HG03108 (cell line): ENCODE measurements around the gene FHIT.
"Not testable (repeated sequence)": the region's sequence is repeated elsewhere in the genome, so short reads cannot be mapped to it uniquely, and the experiment has no call there.

ENCODE experiments used
- ATAC-seq: cut with Tn5 transposase; IDR thresholded peaks from one replicate; pipeline ENCODE4 v1.9.1; 2021; ENCODE audit warnings: moderate library complexity; ENCODE audit not compliant: unreplicated experiment

The FHIT gene

DNA sequence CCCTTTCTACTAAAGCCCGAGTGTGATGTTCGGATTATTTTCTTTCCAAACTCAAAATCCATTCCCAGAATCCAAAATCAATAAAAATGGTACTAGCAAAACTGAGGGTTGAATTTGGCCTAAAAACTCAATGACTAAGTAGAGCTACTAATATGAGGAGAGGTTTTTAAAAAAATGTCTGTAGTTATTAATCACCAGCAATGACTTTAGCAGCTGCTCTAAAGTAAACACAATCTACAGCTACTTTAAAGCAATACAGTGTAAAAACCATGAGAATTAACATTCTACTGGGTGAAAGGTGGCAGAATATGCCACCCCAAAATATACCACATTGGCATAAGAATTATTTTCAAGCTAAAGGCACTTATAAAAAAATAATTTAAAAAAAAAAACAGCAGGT, 23.5 kb downstream of the FHIT start:
- no peak for ATAC-seq

DNA sequence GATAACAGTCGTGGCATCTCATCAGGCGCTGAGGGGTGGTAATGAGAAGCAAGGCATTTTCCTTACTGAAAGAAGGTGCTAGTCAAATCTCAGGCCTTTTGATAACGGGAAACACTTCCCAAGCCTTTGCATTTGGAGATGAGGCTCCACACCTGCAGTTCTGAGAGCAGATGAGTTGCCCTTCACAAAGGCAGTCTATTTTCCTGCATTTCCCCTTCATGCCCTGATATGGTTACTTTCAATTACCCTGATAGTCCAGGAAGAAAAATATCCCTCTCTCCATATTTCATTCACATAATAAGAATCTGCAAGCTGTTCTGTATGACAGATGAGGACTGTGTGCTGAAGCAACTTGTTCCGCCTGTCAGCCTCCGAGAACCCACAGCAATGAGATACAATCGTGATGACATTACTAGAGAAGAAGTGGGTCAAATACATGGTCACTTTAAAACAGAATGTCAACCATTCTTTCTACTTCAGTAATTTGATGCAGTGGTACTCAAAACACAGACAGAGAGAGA, 25.0 kb downstream of the FHIT start:
- no peak for ATAC-seq

DNA sequence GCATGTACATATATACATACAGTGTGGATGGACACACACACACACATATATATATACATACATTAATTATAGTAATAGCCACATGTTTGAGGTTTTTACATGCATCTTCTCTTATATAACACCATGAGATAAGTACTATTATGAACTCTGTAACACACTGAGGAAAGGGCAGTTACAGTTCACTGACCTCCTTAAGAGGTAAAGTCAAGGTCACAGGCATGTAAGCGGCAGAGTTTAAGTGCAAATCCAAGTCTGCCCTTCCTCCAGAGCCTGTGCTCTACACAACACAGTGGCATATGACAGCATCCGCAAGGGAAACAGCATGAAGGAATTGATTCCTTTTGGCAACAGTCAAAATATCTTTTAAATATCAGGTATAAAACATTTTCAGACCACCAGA, 26.4 kb downstream of the FHIT start:
- ATAC-seq: no peak

DNA sequence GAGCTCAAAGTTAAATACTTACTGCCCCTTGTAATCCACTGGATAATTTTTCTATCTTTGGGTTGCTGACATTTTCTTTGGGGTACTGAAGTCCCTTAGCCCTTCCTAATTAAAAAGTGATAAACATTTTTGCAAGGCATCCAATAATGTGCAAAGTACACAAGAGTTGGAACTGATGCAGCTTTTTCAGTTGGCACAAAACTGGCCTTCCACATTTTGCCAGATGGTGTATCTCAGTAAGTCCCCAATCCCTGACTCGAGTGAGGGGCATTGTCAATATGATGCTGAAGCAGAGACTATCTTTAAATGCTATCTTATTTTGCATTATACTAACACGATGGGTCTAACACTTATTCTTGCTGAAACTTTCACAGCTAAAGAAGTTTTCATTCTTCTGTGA, 27.8 kb downstream of the FHIT start:
- no peak for ATAC-seq

DNA sequence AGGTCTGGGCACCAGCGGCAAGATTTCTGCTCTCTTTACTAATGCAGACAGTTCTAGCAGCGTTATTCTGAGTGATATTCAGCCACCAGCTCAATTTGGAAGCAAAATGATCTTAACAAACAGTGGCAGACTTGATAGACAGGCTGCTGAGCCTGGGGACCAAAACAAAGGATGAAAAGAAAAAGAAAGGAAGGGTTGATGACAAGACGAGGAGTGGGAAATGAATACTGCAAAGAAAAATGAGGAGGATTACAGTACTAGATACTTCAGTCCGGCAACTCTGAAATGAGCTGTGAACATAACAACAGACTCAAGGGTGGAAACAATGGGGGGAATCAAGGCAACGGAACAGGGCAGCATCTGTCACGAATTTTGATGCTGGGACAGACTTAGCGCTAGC, 28.8 kb downstream of the FHIT start:
- no peak for ATAC-seq

DNA sequence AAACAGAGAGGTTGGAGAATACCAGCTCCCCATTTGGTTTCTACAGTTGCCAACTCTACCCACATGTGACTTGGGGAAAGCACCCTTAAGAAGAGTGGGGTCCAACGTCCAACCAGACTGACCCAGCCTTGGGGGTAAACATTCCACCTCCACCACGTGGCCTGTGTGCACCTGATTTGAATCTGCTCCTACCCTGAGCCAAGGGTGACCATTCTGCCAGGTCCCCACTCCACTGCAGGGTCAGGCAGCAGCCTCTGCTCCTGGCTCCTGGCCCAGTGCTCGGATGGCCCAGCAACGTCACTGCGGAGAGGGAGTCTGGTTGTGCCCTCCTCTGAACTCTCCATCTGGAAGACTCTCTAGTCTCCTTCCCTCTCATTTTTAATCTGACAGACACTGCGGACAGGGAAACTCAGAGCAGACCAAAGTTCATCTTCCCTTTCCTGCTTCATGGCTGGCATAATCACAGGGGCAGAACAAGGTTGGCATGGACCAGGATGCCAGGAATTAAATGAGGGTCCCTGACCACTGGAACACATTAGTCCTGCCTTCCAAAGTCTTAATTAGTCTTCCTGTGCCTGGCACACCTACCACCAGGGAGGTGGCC, 29.4 kb downstream of the FHIT start:
- no peak for ATAC-seq

DNA sequence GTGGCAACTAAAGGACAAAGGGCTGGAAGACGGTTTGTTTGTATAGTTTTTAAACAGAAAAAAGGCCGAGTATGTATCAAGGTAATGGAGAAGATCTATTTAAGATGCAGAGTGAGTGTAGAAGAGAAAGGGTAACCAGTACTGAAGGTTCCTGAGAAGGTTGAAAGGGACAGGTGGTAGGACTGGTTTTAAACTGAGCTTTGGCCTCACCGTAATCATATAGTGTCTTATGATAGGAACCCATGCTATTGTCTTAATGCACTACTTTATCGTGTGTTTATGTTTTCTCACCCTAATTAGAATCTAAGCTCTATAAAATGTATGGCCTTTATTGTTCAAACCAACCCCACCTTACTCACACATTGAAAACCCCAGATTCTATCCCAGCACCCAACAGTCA, 32.7 kb downstream of the FHIT start:
- no peak for ATAC-seq

DNA sequence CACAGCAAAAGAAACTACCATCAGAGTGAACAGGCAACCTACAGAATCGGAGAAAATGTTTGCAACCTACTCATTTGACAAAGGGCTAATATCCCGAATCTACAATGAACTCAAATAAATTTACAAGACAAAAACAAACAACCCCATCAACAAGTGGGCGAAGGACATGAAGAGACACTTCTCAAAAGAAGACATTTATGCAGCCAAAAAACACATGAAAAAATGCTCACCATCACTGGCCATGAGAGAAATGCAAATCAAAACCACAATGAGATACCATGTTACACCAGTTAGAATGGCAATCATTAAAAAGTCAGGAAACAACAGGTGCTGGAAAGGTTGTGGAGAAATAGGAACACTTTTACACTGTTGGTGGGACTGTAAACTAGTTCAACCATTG, 35.1 kb downstream of the FHIT start:
- ATAC-seq: not testable (repeated sequence)

DNA sequence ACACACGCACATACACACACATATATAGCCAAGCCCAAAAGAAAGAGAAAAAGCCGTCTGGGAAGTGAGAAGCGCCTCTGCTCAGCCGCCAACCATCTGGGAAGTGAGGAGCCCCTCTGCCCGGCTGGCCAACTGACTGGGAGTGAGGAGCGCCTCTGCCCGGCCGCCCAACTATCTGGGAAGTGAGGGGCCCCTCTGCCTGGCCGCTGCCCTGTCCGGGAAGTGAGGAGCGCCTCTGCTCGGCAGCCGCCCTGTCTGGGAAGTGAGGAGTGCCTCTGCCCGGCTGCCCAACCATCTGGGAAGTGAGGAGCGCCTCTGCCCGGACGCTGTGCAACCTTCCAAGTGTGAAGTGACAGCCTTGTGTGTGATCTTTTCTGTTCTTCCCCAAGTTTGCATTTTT, 49.2 kb downstream of the FHIT start:
- no peak for ATAC-seq

DNA sequence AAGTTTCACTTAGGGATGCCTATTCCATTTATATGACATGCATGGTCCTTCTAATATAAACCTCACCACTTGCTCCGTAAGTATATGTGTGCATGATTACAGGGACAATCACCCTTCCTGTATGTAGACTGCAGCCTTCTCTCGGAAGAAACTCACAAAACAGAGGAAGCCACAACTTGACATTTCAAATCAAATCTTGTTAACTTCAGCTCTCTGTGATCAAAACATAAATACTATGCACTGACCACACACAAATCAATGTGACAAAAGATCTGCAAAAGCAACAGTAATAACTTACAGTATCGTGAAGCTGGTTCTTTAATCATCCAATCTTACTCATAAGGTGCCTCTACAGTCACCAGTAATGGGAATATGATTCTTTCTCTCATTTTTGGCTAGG, 50.2 kb downstream of the FHIT start:
- ATAC-seq: no peak

DNA sequence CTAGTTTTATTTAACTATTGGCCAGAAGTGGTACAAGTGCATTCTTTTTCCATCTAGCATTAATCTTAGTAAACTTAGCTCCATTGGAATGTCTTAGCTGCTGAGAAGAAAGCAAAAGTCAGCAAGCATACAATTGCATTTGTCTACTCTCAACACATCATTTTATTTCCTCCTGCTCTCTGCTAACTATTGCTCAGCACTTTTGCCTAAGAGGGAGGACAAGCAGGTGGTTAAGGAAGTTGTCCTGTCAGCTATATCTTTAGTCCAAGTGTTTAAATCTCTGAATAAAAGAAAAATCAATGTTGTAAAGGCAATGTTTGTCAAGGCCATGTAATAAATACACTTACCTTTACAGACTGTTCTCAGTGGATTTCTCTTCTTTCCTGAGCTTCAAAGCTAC, 51.0 kb downstream of the FHIT start:
- no peak for ATAC-seq

DNA sequence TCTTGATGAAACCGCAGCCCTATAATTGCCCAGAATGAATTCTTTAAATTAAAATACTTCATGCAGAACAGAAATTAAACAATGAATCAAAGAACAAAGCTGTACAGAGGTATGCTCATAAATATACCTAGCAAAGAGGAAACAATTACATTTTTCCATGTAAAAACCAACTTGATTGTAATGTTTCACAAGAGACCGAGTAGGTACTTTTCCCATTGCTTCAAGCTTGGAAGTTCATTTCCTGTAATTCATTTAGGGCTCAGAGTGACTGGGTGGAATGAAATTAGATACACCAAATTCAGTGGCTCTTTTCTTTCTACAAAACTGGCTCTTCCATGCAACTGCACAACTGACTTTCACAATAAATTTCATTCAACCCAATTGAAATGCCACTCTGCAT, 51.4 kb downstream of the FHIT start:
- no peak for ATAC-seq

DNA sequence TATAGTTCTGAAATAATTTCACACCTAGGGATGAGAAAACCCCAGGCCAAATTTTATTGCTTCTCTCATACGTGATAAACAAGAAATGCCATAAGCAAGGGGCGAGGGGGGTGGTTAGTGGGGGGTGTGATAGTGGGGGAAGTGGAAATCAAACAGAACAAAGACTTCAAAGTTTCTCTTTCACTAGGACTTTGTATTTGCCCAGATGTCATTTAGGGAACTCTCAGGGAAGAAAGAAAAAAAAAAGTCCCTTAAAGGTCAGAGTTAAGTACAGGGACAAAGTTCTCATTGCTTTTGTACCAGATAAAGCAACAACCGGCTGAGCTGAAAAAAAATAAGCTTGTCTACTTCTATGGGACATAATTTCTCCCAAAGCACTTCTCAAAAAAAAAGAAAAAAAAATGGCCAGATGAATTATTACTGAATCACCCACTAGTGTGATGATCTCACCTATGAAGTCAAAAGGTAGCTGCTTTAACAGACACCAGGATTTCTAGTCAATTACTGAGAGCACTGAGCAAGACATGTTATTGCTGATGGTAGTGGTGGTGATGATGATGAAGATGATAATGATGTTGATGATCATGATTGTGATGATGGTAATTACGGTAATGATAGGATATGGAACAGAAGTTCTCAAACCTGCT, 56.2 kb downstream of the FHIT start:
- no peak for ATAC-seq

DNA sequence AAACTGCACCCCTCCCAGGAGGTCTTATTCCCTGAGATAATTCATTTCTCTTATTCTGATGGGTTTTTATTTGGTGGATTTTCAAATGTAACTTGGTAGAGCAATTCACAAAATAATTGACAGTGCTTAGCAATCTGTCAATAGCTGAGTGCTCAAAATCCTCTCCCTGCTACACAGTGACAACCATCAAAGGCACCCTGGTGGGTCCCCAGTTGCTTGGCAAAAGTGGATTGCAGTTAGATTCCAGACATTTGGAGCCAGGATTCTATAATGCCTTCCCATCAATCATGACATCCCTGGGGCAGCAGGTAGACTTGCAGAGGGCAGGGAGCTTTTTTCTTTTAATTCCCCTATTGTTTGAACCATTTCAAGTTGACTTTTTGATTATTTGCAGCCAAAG, 59.0 kb downstream of the FHIT start:
- ATAC-seq: no peak

DNA sequence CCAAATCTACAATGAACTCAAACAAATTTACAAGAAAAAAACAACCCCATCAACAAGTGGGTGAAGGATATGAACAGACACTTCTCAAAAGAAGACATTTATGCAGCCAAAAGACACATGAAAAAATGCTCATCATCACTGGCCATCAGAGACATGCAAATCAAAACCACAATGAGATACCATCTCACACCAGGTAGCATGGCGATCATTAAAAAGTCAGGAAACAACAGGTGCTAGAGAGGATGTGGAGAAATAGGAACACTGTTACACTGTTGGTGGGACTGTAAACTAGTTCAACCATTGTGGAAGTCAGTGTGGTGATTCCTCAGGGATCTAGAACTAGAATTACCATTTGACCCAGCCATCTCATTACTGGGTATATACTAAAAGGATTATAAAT, 61.0 kb downstream of the FHIT start:
- ATAC-seq: not testable (repeated sequence)

DNA sequence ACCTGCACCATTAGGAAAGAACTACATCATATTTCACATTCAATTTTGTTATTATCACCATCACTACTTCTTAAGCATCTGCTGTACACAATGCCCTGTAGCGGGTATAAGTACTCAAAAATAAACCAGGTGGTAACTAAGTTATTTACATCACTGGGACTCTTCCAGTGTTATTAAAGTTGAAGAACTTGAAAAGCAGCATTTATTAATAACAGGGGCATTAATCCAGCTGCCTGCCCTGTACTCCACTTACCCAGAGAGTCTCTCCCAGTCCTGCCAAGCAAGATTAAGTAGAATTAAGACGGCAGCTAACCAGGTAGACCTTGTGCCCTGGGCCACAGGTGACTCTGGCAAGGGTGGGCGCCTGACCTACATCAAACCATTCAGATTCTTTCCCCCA, 65.2 kb downstream of the FHIT start:
- ATAC-seq: no peak

DNA sequence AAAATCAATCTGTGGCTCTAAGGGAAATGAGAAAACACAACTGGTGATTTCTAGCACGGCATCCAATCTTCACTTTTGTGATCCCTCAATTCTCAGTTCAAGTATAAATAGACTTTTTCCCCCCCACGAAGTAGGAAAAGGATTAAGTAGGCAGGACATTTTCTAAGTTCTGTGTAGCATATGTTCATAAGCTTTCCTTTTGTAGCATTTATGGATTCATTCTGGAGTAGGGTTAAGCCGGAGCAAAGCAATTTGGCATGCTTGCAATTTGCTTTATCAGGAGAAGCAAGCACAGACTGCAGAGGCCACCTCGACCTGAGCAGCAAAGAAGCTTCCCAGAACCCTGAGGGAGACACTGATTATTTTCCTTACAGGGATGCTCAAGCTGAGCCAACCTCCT, 66.3 kb downstream of the FHIT start:
- no peak for ATAC-seq

DNA sequence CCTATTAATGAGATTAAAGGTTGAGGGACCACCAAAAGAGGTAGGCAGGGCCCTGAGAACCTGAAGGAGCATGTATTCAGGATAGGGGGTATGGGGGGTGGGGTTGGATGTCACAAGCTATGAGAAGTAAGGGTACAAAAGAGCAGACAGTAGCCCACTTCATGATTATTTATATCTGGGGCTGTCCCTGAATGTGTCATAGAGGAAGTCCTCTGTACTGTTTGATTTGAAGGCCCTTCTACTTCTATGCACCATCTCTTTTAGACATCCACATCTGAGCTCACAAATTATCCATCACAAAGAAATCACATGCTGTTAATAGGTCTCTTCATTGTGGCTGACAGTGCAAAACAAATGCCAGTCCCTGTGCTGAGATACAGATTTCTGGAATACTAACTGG, 68.6 kb downstream of the FHIT start:
- peak; percentile 36 for ATAC-seq

DNA sequence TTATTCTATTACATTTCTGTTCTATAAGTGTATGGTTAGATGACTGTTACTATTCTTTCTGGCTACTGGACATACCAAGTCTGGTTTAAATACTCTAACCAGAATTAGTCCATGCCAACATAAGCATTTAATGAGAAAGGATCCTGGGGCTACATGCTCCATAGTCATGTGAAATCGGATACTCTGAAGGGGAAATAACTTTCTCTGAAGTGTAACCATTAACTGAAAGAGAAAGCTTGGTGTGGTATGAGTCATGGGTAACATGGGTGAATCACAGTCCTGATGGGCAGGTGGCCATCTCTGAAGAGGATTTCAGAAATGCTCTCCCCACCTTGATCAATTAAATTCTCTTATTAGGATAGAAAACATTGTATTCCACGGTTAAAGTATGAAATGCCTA, 69.4 kb downstream of the FHIT start:
- peak; percentile 94 for ATAC-seq

DNA sequence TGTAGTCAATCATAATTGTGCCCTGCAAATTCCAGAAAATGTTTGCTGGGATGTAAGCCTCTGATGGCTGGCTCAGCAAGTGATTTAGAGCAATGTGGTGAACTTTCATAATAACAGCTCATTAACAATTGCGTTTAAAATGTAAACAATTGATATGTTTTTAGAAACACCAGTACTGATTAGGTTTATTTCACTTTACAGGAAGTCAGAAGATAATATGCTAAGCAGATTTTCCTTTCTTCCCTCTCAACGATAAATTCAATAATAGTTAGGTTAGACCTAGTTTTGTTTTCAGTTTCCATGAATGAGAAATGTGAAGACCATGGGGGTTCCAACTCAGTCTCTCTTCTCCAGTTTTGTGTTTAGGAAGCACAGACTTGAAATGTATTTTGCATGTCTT, 71.0 kb downstream of the FHIT start:
- no peak for ATAC-seq

DNA sequence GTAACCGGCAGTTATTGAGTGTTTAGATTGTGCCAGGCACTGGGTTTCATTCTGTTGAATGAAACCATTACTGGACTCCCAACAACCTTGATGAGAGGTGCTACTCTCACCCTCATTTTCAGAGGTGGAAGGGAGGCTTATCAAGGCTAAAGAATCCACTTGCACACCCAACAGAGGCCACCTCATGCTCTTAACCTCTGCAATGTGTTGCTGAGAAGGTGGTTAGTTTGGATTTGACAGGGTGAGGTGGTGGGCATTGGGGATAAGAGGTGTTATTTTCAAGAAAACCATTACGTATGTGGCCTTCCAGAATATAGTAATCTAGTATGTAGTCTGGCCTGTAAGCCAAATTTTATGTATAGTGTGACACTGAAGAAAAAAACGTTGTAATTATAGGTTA, 73.1 kb downstream of the FHIT start:
- no peak for ATAC-seq

DNA sequence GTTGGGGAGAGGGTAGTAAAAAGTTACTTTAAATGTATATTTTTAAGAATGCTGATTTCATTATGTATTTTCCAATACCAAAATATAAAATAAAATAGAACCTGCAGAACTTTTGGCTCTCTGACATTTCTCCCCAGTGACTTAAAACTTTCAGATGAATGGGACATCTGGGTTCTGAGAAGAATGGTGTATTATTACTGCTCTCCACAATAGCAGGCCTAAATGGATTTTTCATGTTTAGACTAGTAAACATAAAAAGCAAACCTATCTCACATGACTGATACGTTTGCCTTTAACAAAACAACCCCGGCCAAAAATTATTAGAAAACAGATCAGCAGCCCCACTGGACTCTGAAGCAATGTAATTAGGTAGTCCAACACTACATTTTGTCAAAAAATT, 73.8 kb downstream of the FHIT start:
- no peak for ATAC-seq

DNA sequence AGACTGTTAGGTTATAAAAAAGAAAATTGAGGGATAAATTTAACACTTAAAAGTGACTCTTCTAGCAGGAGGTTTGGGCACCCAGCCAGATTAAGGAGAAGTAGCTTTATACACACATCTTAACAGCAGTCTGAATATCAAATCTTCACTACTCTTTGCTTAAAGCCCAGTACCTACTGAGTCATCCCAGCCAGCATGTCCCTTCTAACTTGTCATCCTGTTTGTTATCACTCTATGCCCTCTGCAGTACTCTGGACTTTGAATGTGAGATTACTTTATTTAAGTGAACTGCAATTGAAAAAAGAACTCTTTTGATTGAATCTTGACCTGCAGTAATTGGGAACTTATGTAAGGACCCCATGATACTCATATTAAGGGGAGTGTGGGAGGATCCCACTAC, 77.6 kb downstream of the FHIT start:
- ATAC-seq: no peak
